A673 (cell line): ENCODE measurements around the gene BTBD2. TPM values are rescaled to one million over a fixed set of nuclear protein-coding genes. Genes with fewer than 3 reads are reported as not detected.

Experiments
- BruUV-seq: library from RNA; stranded (reverse); fragments of 400-500 nt; replicated peaks from 2 replicates; lab custom pipeline; 2021; lab: Mats Ljungman, UMichigan
- CTCF ChIA-PET: fragments of 300-600 bp; sonication (Branson Sonifier 250); formaldehyde crosslinking; loops from one replicate; lab custom pipeline; 2022; ENCODE audit warnings: antibody characterized with exemption; lab: Charles Lee
- POLR2A ChIA-PET: fragments of 300-600 bp; sonication (Branson Sonifier 250); formaldehyde crosslinking; loops from one replicate; lab custom pipeline; 2022; ENCODE audit warnings: antibody characterized with exemption; ENCODE audit not compliant: low non-redundant PET; lab: Charles Lee
- DNase-seq: peaks from one replicate; pipeline ENCODE4 v3.0.0-alpha.2; 2015; ENCODE audit warnings: low spot score
- H3K27ac ChIP-seq: fragments of 200-600 bp; sonication (generic); 2 replicates; pipeline ENCODE4 v1.5.1; 2016; ENCODE audit warnings: mixed run types, low read depth, mild to moderate bottlenecking, mixed read lengths, antibody characterized with exemption, low read length; ENCODE audit not compliant: poor library complexity, severe bottlenecking
- H3K27me3 ChIP-seq: fragments of 200-600 bp; sonication (generic); replicated peaks from 2 replicates; pipeline ENCODE4 v1.6.1; 2017; ENCODE audit warnings: mixed run types, low read depth, mild to moderate bottlenecking, mixed read lengths, antibody characterized with exemption, low read length; ENCODE audit not compliant: insufficient read depth, poor library complexity
- H3K36me3 ChIP-seq: fragments of 200-600 bp; sonication (generic); 2 replicates; pipeline ENCODE4 v1.6.1; 2016; ENCODE audit warnings: mixed run types, mild to moderate bottlenecking, mixed read lengths, antibody characterized with exemption, low read length; ENCODE audit not compliant: insufficient read depth, poor library complexity, severe bottlenecking
- H3K4me1 ChIP-seq: fragments of 200-600 bp; sonication (generic); 2 replicates; pipeline ENCODE4 v1.6.1; 2017; ENCODE audit warnings: mixed run types, mild to moderate bottlenecking, mixed read lengths, antibody characterized with exemption, low read length; ENCODE audit not compliant: insufficient read depth, poor library complexity, severe bottlenecking
- H3K4me3 ChIP-seq: fragments of 200-600 bp; sonication (generic); 2 replicates; pipeline ENCODE4 v1.5.1; 2016; ENCODE audit warnings: low read depth, mixed run types, mild to moderate bottlenecking, mixed read lengths, low read length; ENCODE audit not compliant: poor library complexity, severe bottlenecking
- H3K9me3 ChIP-seq: fragments of 200-600 bp; sonication (generic); 2 replicates; pipeline ENCODE4 v1.6.1; 2016; ENCODE audit warnings: mixed run types, low read depth, mild to moderate bottlenecking, mixed read lengths, antibody characterized with exemption, low read length; ENCODE audit not compliant: poor library complexity, severe bottlenecking
- EZH2 ChIP-seq: fragments of 200-600 bp; sonication (generic); IDR thresholded peaks from 2 replicates; pipeline ENCODE4 v1.6.1; 2017; ENCODE audit warnings: borderline replicate concordance, low read depth, mild to moderate bottlenecking, mixed read lengths, antibody characterized with exemption, low read length; ENCODE audit not compliant: poor library complexity, severe bottlenecking
- intact Hi-C: fragments of 100-400 bp; cut with micrococcal nuclease; formaldehyde crosslinking; loops from one replicate; pipeline ENCODE4 v1.10.0; 2022; ENCODE audit not compliant: unreplicated experiment
- total RNA-seq: library from RNA; stranded (reverse); gene quantifications from 2 replicates; pipeline ENCODE4 v1.2.3, GENCODE V29; 2021
- TF ChIP-seq, protein P1 (sequence below): fragments of 300-800, 200-600 bp; sonication (generic); conservative IDR thresholded peaks from 2 replicates; pipeline ENCODE4 v1.5.1; 2017; ENCODE audit warnings: low read depth, mild to moderate bottlenecking, antibody characterized with exemption, low read length, moderate library complexity, mixed read lengths

The BTBD2 gene
- total RNA-seq, 1 experiment from 2014 or later, result 91.7 TPM

DNA sequence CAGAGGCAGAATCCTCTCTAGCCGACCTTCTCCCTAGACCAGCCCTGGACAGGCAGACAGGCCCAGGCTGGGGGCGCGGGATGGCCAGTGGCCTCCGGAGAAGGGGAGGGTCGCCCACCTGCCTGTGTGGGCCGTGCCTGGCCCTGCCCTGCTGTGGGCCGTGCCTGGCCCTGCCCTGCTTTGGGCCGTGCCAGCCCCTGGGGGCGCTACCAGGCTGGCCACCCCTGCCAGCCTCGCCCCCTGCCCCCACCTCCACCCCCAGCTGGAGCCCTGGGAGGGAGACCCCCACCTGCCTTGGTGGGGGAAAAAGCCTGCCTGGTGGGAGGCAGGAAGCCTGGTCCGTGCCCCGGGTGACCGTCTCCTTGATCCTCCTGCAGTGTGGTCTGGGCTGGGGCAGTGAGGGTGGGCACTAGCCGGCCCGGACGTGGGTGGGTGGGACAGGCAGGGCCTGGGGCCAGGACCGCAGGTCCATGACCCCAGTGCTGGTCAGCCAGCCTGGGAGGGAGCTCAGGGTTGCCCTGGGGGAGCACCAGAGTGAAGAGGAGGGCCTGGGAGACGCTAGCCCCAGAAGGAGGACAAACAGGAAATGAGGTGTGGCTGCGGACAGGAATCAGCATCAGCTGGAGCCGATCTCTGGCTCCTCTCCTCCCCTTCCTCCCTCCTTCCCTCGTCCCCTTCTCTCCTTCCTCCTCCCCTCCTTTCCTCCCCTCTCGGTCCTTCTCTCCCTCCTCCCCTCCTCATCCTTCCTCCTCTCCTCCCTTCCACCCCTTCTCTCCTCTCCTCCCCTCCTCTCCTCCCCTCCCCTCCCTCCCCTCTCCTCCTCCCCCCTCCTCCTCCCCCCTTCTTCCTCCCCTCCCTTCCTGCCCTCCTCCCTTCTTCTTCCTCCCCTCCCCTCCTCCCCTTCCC, 40.7 kb upstream of the BTBD2 start:
- ChIA-PET CTCF (no interaction called here), POLR2A (no interaction called here)
- peak; percentile 71 for DNase-seq
- Histone ChIP-seq H3K4me3 (no peak overlapping the region), H3K27me3 (no peaks in the 10 kb centered on the region), H3K4me1 (peaks cover 30% of the 10 kb centered on the region), H3K9me3 (no peaks in the 10 kb centered on the region), H3K27ac (peak overlapping the region; percentile 83), H3K36me3 (no peaks in the 10 kb centered on the region)
- no TSS peak for BruUV-seq
- intact Hi-C loops, result no loop called here
- TF ChIP-seq, protein P1, sequence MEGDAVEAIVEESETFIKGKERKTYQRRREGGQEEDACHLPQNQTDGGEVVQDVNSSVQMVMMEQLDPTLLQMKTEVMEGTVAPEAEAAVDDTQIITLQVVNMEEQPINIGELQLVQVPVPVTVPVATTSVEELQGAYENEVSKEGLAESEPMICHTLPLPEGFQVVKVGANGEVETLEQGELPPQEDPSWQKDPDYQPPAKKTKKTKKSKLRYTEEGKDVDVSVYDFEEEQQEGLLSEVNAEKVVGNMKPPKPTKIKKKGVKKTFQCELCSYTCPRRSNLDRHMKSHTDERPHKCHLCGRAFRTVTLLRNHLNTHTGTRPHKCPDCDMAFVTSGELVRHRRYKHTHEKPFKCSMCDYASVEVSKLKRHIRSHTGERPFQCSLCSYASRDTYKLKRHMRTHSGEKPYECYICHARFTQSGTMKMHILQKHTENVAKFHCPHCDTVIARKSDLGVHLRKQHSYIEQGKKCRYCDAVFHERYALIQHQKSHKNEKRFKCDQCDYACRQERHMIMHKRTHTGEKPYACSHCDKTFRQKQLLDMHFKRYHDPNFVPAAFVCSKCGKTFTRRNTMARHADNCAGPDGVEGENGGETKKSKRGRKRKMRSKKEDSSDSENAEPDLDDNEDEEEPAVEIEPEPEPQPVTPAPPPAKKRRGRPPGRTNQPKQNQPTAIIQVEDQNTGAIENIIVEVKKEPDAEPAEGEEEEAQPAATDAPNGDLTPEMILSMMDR, result no peak
- no peak for TF ChIP-seq EZH2

GRCh38 chr19:2054763-2055162, 39.2 kb upstream of the BTBD2 start:
- no peak for DNase-seq
- no peaks in the 10 kb centered on the region for H3K27me3 ChIP-seq
- no peak for TF ChIP-seq EZH2
- TF ChIP-seq, protein P1, result no peak
- POLR2A ChIA-PET, result interaction anchor here (0.7 kb wide), 1 partner anchor 690 kb away, joined by 3 read pairs; no protein-coding TSS in a partner anchor
- CTCF ChIA-PET, result no interaction called here
- no peaks in the 10 kb centered on the region for H3K9me3 ChIP-seq
- no peak overlapping the region for H3K27ac ChIP-seq
- no peak overlapping the region for H3K4me3 ChIP-seq
- intact Hi-C loops, result no loop called here
- H3K4me1 ChIP-seq, result peaks cover 22% of the 10 kb centered on the region
- no peaks in the 10 kb centered on the region for H3K36me3 ChIP-seq
- no TSS peak for BruUV-seq

GRCh38 chr19:2053601-2054389, 38.3 kb upstream of the BTBD2 start:
- no peaks in the 10 kb centered on the region for H3K9me3 ChIP-seq
- no peak for DNase-seq
- POLR2A ChIA-PET, result interaction anchor here (0.7 kb wide), 1 partner anchor 689 kb away, joined by 3 read pairs; no protein-coding TSS in a partner anchor
- H3K36me3 ChIP-seq, result no peaks in the 10 kb centered on the region
- H3K4me3 ChIP-seq, result no peak overlapping the region
- H3K27me3 ChIP-seq, result no peaks in the 10 kb centered on the region
- intact Hi-C loops, result no loop called here
- no peak overlapping the region for H3K27ac ChIP-seq
- CTCF ChIA-PET, result no interaction called here
- peaks cover 24% of the 10 kb centered on the region for H3K4me1 ChIP-seq
- no TSS peak for BruUV-seq
- no peak for TF ChIP-seq EZH2
- TF ChIP-seq, protein P1, result no peak
